GM23338 (cell line): Measurements from ENCODE around the gene NTRK3. TPM values are rescaled to one million over a fixed set of nuclear protein-coding genes. Genes with fewer than 3 reads are reported as not detected.

Experiments used
- ATAC-seq: fragments of 200-7000 bp; cut with Tn5 transposase; 3 replicates; pipeline ENCODE4 v1.9.1; 2020
- DNase-seq: peaks from one replicate; pipeline ENCODE4 v3.0.0-alpha.2; 2015; ENCODE audit warnings: low spot score
- H2AFZ ChIP-seq: fragments of 200-600 bp; sonication (generic); 2 replicates; pipeline ENCODE4 v1.8.0; 2016; ENCODE audit warnings: antibody characterized with exemption, mild to moderate bottlenecking, moderate library complexity
- H3F3A ChIP-seq: fragments of 200-600 bp; sonication (generic); replicated peaks from 2 replicates; pipeline ENCODE4 v1.8.0; 2017; ENCODE audit warnings: antibody characterized with exemption, mixed run types, low read depth
- H3K27ac ChIP-seq: fragments of 200-600 bp; sonication (generic); 2 replicates; pipeline ENCODE4 v1.6.1; 2016; ENCODE audit warnings: low read depth
- H3K27me3 ChIP-seq: fragments of 200-600 bp; sonication (generic); 2 replicates; pipeline ENCODE4 v1.8.0; 2016; ENCODE audit warnings: mild to moderate bottlenecking, mixed run types, moderate library complexity; ENCODE audit not compliant: insufficient read depth
- H3K36me3 ChIP-seq: fragments of 200-600 bp; sonication (generic); 2 replicates; pipeline ENCODE4 v1.8.0; 2016; ENCODE audit warnings: mild to moderate bottlenecking; ENCODE audit not compliant: insufficient read depth
- H3K4me1 ChIP-seq: fragments of 200-600 bp; sonication (generic); 2 replicates; pipeline ENCODE4 v1.8.0; 2016; ENCODE audit warnings: mild to moderate bottlenecking, moderate library complexity; ENCODE audit not compliant: insufficient read depth
- H3K4me2 ChIP-seq: fragments of 200-600 bp; sonication (generic); 2 replicates; pipeline ENCODE4 v1.7.1; 2017; ENCODE audit warnings: mixed run types
- H3K4me3 ChIP-seq: fragments of 200-600 bp; sonication (generic); 2 replicates; pipeline ENCODE4 v1.6.1; 2016; ENCODE audit warnings: mixed run types
- H3K79me2 ChIP-seq: fragments of 200-600 bp; sonication (generic); replicated peaks from 2 replicates; pipeline ENCODE4 v1.8.0; 2017; ENCODE audit warnings: mild to moderate bottlenecking; ENCODE audit not compliant: insufficient read depth
- H3K9me2 ChIP-seq: fragments of 200-600 bp; sonication (generic); 2 replicates; pipeline ENCODE4 v1.8.0; 2017; ENCODE audit not compliant: insufficient read depth
- H4K20me1 ChIP-seq: fragments of 200-600 bp; sonication (generic); replicated peaks from 2 replicates; pipeline ENCODE4 v1.8.0; 2017; ENCODE audit warnings: mild to moderate bottlenecking; ENCODE audit not compliant: insufficient read depth
- H3K27ac Mint-ChIP-seq: 2 replicates; pipeline ENCODE4 v1.8.0; 2020; ENCODE audit warnings: inconsistent platforms, mild to moderate bottlenecking, moderate library complexity, mixed read lengths
- H3K27me3 Mint-ChIP-seq: 3 replicates; pipeline ENCODE4 v1.8.0; 2022; ENCODE audit warnings: low read depth, mild to moderate bottlenecking, moderate library complexity, mixed read lengths, inconsistent platforms; ENCODE audit not compliant: insufficient read depth, poor library complexity
- H3K36me3 Mint-ChIP-seq: 3 replicates; pipeline ENCODE4 v1.8.0; 2021; ENCODE audit warnings: low read depth, mild to moderate bottlenecking, inconsistent platforms, moderate library complexity, mixed read lengths
- H3K4me1 Mint-ChIP-seq: 3 replicates; pipeline ENCODE4 v1.8.0; 2020; ENCODE audit warnings: mild to moderate bottlenecking, inconsistent platforms, mixed read lengths
- H3K4me3 Mint-ChIP-seq: 3 replicates; pipeline ENCODE4 v1.8.0; 2021; ENCODE audit warnings: moderate library complexity, mild to moderate bottlenecking, inconsistent platforms, mixed read lengths
- H3K9me3 Mint-ChIP-seq: 3 replicates; pipeline ENCODE4 v1.8.0; 2020; ENCODE audit warnings: moderate library complexity, mild to moderate bottlenecking, inconsistent platforms, mixed read lengths
- CTCF ChIP-seq, 2 experiments: fragments of 200-600 bp in 1 of 2; sonication (generic) in 1 of 2; conservative IDR thresholded peaks; 2 replicates each; pipeline versions ENCODE4 v1.5.1 to v1.6.1; 2016 to 2017; ENCODE audit warnings: antibody characterized with exemption in 2 of 2, low read depth in 2 of 2, mild to moderate bottlenecking in 2 of 2, moderate library complexity in 1 of 2
- POLR2AphosphoS5 ChIP-seq: IDR thresholded peaks from 2 replicates; pipeline ENCODE4 v1.6.1; 2016; ENCODE audit warnings: antibody characterized with exemption, low read depth
- REST ChIP-seq: IDR thresholded peaks from one replicate; pipeline ENCODE4 v1.6.1; 2018; ENCODE audit warnings: antibody characterized with exemption; ENCODE audit not compliant: unreplicated experiment
- ZNF331 ChIP-seq: fragments of 250-450 bp; sonication (Bioruptor Pico); IDR thresholded peaks from 2 replicates; pipeline ENCODE4 v1.5.0; 2020; ENCODE audit warnings: low read depth, mild to moderate bottlenecking, moderate library complexity
- polyA plus RNA-seq: library from polyadenylated mRNA; unstranded; fragments of >200 nt; fragmentation: Nextera tagmentation; extraction: Ambion mirVana; gene quantifications from 2 replicates; pipeline ENCODE4 v1.2.1, GENCODE V29; 2016
- total RNA-seq: library from RNA; depleted of rRNA; stranded (reverse); fragments of >200 nt; shearing (Covaris generic); gene quantifications from 2 replicates; pipeline ENCODE4 v1.2.3, GENCODE V29; 2014

NTRK3 gene
- total and polyA plus RNA-seq, 2 experiments from 2014 or later: 3.1 to 5.3 TPM

GRCh38 chr15:88300861-88301260 lies 44.3 kb upstream of the NTRK3 start:
- Mint-ChIP-seq H3K36me3 (no peaks in the 10 kb centered on the region), H3K27me3 (no peaks in the 10 kb centered on the region)

More at GRCh38 chr15:88300861-88301260, 44.3 kb upstream of the NTRK3 start:
- Histone ChIP-seq H3K4me1 (peaks cover 5% of the 10 kb centered on the region; the same call in 1 of the 2 replicates), H3K4me3 (no peak overlapping the region), H3K36me3 (no peaks in the 10 kb centered on the region), H3K79me2 (no peaks in the 10 kb centered on the region), H3K27me3 (no peaks in the 10 kb centered on the region), H2AFZ (no peak overlapping the region), H3K27ac (no peak overlapping the region), H3F3A (no peaks in the 10 kb centered on the region), H3K9me2 (no peaks in the 10 kb centered on the region), H4K20me1 (no peaks in the 10 kb centered on the region), H3K4me2 (no peak overlapping the region)
- no peaks in the 10 kb centered on the region for H3K9me3 Mint-ChIP-seq
- H3K4me3 Mint-ChIP-seq: no peak overlapping the region
- H3K27ac Mint-ChIP-seq: no peak overlapping the region
- ATAC-seq: no peak
- TF ChIP-seq CTCF (conservative IDR thresholded peaks at IDR 0.05; ENCODE audit: low read depth in 2 of 2): no peak
- TF ChIP-seq REST: no peak
- no peak for TF ChIP-seq POLR2AphosphoS5
- TF ChIP-seq ZNF331: no peak
- peaks cover 18% of the 10 kb centered on the region for H3K4me1 Mint-ChIP-seq
- DNase-seq: no peak
